Parathyroid adenoma (tissue), 2 donors: ENCODE measurements around the gene SLC66A3.
A peak's percentile ranks its signal among the peaks of the same experiment; 100 is the strongest.

Experiments used
- H2AFZ ChIP-seq: fragments of 300-600 bp; sonication (generic); one replicate; pipeline ENCODE4 v1.7.0; 2017; ENCODE audit warnings: antibody characterized with exemption, mild to moderate bottlenecking
- H3K27ac ChIP-seq: fragments of 300-600 bp; sonication (generic); one replicate; pipeline ENCODE4 v1.7.0; 2017
- H3K27me3 ChIP-seq: fragments of 300-600 bp; sonication (generic); one replicate; pipeline ENCODE4 v1.7.0; 2017; ENCODE audit warnings: low read length; ENCODE audit not compliant: control insufficient read depth, insufficient read depth
- H3K36me3 ChIP-seq: fragments of 300-600 bp; sonication (generic); one replicate; pipeline ENCODE4 v1.7.0; 2017; ENCODE audit warnings: low read length; ENCODE audit not compliant: control insufficient read depth, insufficient read depth
- H3K4me1 ChIP-seq: fragments of 300-600 bp; sonication (generic); one replicate; pipeline ENCODE4 v1.7.0; 2017; ENCODE audit warnings: control low read depth
- H3K4me2 ChIP-seq: fragments of 300-600 bp; sonication (generic); one replicate; pipeline ENCODE4 v1.7.0; 2017; ENCODE audit warnings: low read length
- H3K4me3 ChIP-seq: fragments of 300-600 bp; sonication (generic); one replicate; pipeline ENCODE4 v1.7.0; 2017; ENCODE audit warnings: low read depth, low read length
- H3K79me2 ChIP-seq: fragments of 300-600 bp; sonication (generic); one replicate; pipeline ENCODE4 v1.7.0; 2017; ENCODE audit warnings: control low read depth
- H3K9ac ChIP-seq: fragments of 300-600 bp; sonication (generic); one replicate; pipeline ENCODE4 v1.7.0; 2017; ENCODE audit warnings: mild to moderate bottlenecking
- H3K9me3 ChIP-seq: fragments of 300-600 bp; sonication (generic); one replicate; pipeline ENCODE4 v1.7.0; 2017; ENCODE audit warnings: low read length; ENCODE audit not compliant: control insufficient read depth
- CTCF ChIP-seq: fragments of 300-600 bp; sonication (generic); IDR thresholded peaks from one replicate; pipeline ENCODE4 v1.7.0; 2017; ENCODE audit warnings: antibody characterized with exemption, mild to moderate bottlenecking
- donor health status: primary hyperparathyroidism.

Gene SLC66A3

DNA sequence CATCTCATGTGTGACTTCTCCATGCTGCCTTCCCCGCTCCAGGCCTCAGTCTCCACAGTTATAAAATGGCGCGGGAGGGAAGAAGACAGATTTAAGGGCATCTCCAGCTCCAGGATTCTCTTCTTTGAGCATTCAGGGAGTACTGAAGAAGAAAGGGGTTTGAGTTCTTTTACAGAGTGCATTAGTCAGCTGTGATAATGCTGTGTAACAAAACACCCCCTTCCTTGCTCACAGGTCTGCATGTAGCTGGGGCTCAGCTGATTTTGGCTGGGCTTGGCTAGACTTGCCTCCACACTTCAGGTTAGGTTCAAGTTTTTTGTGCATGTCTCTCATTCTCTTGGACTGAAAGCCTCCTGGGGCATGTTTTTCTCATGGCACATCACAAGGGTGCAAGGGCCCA lies 8.0 kb upstream of the SLC66A3 start:
- Histone ChIP-seq H3K4me2 (no peak overlapping the region), H3K36me3 (no peaks in the 10 kb centered on the region), H3K9me3 (no peaks in the 10 kb centered on the region), H2AFZ (no peak overlapping the region), H3K27me3 (no peaks in the 10 kb centered on the region), H3K9ac (no peak overlapping the region), H3K79me2 (no peaks in the 10 kb centered on the region), H3K4me1 (peaks cover 9% of the 10 kb centered on the region), H3K27ac (no peak overlapping the region), H3K4me3 (no peak overlapping the region)
- TF ChIP-seq CTCF, result no peak

DNA sequence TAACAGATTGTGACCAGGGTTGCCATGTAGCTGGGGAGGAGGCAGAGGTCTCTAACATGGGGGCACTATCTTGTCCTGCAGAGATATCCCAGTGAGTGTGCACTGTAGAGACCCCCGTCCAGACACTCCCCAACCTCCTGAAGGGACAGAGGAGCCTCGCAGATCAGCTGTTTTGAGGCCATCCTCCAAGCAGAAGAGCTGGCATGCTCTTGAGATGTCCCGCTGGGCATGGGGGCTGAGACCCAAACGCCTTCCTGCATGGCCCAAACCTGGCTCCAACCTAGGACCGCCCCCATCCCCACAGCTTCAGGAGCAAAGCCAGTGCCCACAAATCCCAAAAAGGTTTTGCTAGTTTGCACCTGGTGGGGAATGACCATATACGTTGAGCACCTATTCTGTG lies 2.7 kb upstream of the SLC66A3 start:
- H3K4me2 ChIP-seq, result no peak overlapping the region
- H3K9me3 ChIP-seq, result no peaks in the 10 kb centered on the region
- no peaks in the 10 kb centered on the region for H3K79me2 ChIP-seq
- no peak overlapping the region for H3K9ac ChIP-seq
- no peak overlapping the region for H3K27ac ChIP-seq
- H2AFZ ChIP-seq, result no peak overlapping the region
- TF ChIP-seq CTCF, result no peak
- no peak overlapping the region for H3K4me3 ChIP-seq
- H3K36me3 ChIP-seq, result no peaks in the 10 kb centered on the region
- peaks cover 11% of the 10 kb centered on the region for H3K4me1 ChIP-seq
- H3K27me3 ChIP-seq, result no peaks in the 10 kb centered on the region

DNA sequence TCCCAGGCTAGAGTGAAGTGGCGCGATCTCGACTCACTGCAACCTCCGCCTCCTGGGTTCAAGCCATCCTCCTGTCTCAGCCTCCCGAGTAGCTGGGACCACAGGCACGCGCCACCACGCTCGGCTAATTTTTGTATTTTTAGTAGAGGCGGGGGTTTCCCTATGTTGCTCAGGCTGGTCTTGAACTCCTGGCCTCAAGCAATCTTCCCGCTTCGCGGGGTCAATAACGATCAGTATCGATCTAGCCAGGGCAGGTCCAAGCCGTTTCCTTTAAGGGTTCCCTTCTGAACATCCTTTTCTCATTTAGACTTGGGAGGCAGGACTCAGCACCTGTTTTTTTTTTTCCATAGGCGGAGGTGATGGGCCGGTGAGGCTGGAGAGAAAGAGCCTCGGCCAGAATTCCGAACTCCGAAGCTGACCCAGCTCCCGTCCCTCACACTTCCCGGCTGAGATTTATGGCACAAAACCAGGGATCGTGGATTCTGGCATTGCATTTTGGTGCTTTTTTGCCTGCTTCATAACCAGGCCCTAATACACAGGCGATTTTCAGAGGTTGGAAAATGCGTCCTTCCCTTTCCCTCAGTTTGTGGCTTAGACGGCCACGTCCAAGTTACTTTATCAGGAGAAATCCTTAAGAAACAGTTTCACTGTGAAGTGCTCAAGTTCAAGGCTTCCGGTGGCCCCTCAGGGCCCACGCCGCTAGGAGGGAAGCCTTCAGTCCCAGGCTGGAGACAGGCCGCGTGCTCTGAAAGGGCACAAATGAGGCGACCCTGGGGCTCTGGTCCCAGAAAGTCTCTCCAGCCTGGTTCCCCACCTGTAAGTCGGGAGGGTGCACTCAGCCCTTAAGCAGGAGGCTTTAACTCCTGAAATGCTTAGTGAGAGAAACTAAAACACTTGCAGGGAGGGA lies 998 bp upstream of the SLC66A3 start:
- Histone ChIP-seq H3K27ac (peak overlapping the region; percentile 77), H3K27me3 (no peaks in the 10 kb centered on the region), H3K9ac (no peak overlapping the region), H3K79me2 (no peaks in the 10 kb centered on the region), H2AFZ (peak overlapping the region; percentile 82), H3K36me3 (no peaks in the 10 kb centered on the region), H3K4me3 (peak overlapping the region; percentile 67), H3K9me3 (no peaks in the 10 kb centered on the region), H3K4me2 (peak overlapping the region; percentile 98), H3K4me1 (peaks cover 11% of the 10 kb centered on the region)
- TF ChIP-seq CTCF, result no peak

DNA sequence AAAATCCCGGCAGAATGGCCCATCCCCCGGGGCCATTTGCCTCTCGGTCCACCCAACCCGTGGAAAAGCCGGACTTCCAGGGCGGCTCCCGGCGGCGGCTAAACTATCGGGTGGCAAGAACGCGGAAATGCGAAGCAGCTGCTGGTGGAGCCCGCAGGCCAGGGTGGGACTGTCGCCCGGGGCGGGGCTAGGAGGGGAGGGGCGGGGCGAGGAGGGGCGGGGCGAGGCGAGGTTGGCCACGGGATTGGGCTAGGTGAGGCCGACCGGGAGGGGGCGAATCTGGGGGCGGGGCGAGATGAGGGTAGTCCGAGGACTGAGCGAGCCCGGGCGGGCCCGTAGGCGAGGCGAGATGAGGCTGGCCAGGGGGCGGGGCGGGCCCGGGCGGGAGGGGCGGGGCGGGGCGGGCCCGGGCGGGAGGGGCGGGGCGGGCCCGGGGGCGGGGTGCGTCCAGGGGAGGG lies 315 bp upstream of the SLC66A3 start:
- Histone ChIP-seq H3K79me2 (no peaks in the 10 kb centered on the region), H3K4me3 (peak overlapping the region; percentile 76), H2AFZ (peak overlapping the region; percentile 82), H3K36me3 (no peaks in the 10 kb centered on the region), H3K27ac (peak overlapping the region; percentile 77), H3K27me3 (no peaks in the 10 kb centered on the region), H3K4me1 (peaks cover 11% of the 10 kb centered on the region), H3K9me3 (no peaks in the 10 kb centered on the region), H3K9ac (no peak overlapping the region), H3K4me2 (peak overlapping the region; percentile 98)
- no peak for TF ChIP-seq CTCF
